ENCODE measurements around the gene TCP1.
"Not testable (repeated sequence)": the region's sequence is repeated elsewhere in the genome, so short reads cannot be mapped to it uniquely, and the experiment has no call there.

The TCP1 gene

DNA sequence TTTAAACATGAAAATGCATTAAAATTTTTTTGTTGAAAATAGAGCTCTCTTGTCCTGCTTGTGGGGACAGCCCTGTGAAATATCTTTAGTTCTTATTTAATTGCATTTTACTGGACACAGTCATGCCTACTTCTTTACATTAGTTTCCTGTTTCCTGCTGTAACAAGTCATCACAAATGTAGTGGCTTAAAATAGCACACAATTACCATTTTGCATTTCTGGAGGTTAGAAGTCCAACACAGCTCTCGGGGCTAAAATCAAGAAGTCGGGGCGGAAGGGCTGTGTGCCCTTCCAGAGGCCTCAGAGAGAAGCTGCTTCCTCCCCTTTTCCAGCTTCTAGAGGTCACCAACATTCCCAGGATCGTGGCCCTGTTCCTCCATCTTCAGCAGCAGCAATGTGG, 40.1 kb upstream of the TCP1 start:
- Histone ChIP-seq H3K36me3 (ENCODE audit: control insufficient read depth in 1 of 2, insufficient read depth in 2 of 2, low read length in 2 of 2) (no peaks in the 10 kb centered on the region), H3K4me1 (ENCODE audit: control insufficient read depth in 1 of 2, insufficient read depth in 2 of 2, low read length in 2 of 2) (no peaks in the 10 kb centered on the region), H3K27me3 (ENCODE audit: control insufficient read depth in 1 of 2, insufficient read depth in 2 of 2, low read length in 2 of 2) (no peaks in the 10 kb centered on the region), H3K9ac (ENCODE audit: low read depth in 1 of 2, low read length in 2 of 2) (no peak overlapping the region), H3K4me3 (ENCODE audit: low read depth in 1 of 2, low read length in 2 of 2) (no peak overlapping the region), H3K27ac (ENCODE audit: low read depth, low read length) (no peak overlapping the region), H3K9me3 (ENCODE audit: control insufficient read depth in 1 of 2, low read length in 2 of 2) (no peaks in the 10 kb centered on the region)

DNA sequence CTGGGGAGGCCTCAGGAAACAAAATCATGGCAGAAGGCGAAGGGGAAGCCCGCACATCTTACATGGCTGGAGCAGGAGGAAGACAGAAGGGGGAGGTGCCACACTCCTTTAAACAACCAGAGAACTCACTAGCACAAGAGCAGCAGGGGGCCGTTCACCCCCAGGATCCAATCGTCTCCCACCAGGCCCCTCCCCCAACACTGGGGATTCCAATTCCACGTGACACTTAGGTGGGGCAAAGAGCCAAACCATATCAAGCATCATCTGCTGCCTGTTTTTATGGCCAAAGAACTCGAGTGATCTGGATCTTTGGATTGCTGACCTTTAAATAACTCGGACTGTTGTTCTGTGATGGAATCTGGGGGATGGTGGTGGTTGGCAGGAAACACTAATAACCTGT, 38.7 kb upstream of the TCP1 start:
- Histone ChIP-seq H3K4me1 (ENCODE audit: control insufficient read depth in 1 of 2, insufficient read depth in 2 of 2, low read length in 2 of 2) (no peaks in the 10 kb centered on the region), H3K36me3 (ENCODE audit: control insufficient read depth in 1 of 2, insufficient read depth in 2 of 2, low read length in 2 of 2) (no peaks in the 10 kb centered on the region), H3K27me3 (ENCODE audit: control insufficient read depth in 1 of 2, insufficient read depth in 2 of 2, low read length in 2 of 2) (no peaks in the 10 kb centered on the region), H3K9ac (ENCODE audit: low read depth in 1 of 2, low read length in 2 of 2) (no peak overlapping the region), H3K4me3 (ENCODE audit: low read depth in 1 of 2, low read length in 2 of 2) (no peak overlapping the region), H3K27ac (ENCODE audit: low read depth, low read length) (no peak overlapping the region), H3K9me3 (ENCODE audit: control insufficient read depth in 1 of 2, low read length in 2 of 2) (no peaks in the 10 kb centered on the region)

DNA sequence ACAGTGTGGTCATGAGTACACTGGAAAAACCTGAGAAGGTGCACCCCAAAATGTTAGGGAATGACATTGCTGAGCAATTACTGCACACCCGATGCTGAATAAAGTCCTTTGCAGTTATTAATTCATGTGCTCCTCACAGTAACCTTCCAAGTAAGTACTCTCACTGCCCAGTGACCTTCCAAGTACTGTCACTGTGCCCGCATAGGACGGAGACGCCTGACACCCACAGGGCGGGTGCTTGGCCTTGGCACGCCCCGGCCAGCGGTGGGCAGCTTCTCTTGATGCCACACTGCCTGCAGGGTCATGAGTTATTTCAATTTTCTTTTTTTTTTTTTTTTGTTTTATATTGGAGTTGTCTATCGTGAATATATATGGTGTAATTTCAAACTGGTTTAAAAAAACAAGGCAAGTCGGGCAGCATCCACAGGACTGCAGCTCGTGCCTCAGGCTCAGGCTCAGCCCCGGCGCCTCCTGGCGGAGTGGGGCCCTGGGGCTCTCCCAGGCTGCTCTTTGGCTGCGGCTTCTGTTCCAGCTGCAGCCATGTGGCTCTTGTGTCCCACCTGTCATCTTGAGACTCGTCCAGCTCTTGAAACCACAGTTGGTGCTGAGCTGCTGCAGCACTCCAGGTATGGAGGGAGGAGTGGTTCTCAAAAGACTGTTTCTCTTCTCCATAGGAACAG, 37.7 kb upstream of the TCP1 start:
- Histone ChIP-seq H3K27me3 (ENCODE audit: control insufficient read depth in 1 of 2, insufficient read depth in 2 of 2, low read length in 2 of 2) (no peaks in the 10 kb centered on the region), H3K27ac (ENCODE audit: low read depth, low read length) (no peak overlapping the region), H3K36me3 (ENCODE audit: control insufficient read depth in 1 of 2, insufficient read depth in 2 of 2, low read length in 2 of 2) (no peaks in the 10 kb centered on the region), H3K9ac (ENCODE audit: low read depth in 1 of 2, low read length in 2 of 2) (no peak overlapping the region), H3K9me3 (ENCODE audit: control insufficient read depth in 1 of 2, low read length in 2 of 2) (no peaks in the 10 kb centered on the region), H3K4me1 (ENCODE audit: control insufficient read depth in 1 of 2, insufficient read depth in 2 of 2, low read length in 2 of 2) (no peaks in the 10 kb centered on the region), H3K4me3 (ENCODE audit: low read depth in 1 of 2, low read length in 2 of 2) (no peak overlapping the region)

DNA sequence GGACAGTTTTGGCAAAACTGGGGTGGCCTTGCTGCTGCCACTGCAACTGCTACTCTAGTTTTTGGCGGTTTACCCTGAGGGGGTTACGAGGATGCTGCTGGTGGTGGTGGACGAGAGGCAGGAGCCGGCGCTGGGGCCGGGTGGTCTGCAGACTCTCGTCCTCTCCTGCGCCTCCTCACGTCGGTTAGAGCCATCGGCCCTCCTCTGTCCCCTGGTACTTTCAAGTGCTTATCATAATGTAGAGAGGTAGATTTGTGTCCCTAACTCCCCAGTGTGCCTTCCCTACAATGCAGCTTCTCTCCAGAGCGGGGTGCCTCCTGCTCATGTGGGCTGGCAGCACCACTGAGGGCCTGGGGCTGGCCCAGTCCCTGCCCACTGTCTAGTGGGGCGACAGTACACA, 36.6 kb upstream of the TCP1 start:
- Histone ChIP-seq H3K27ac (ENCODE audit: low read depth, low read length) (no peak overlapping the region), H3K4me1 (ENCODE audit: control insufficient read depth in 1 of 2, insufficient read depth in 2 of 2, low read length in 2 of 2) (no peaks in the 10 kb centered on the region), H3K4me3 (ENCODE audit: low read depth in 1 of 2, low read length in 2 of 2) (no peak overlapping the region), H3K27me3 (ENCODE audit: control insufficient read depth in 1 of 2, insufficient read depth in 2 of 2, low read length in 2 of 2) (no peaks in the 10 kb centered on the region), H3K36me3 (ENCODE audit: control insufficient read depth in 1 of 2, insufficient read depth in 2 of 2, low read length in 2 of 2) (no peaks in the 10 kb centered on the region), H3K9me3 (ENCODE audit: control insufficient read depth in 1 of 2, low read length in 2 of 2) (no peaks in the 10 kb centered on the region), H3K9ac (ENCODE audit: low read depth in 1 of 2, low read length in 2 of 2) (no peak overlapping the region)

DNA sequence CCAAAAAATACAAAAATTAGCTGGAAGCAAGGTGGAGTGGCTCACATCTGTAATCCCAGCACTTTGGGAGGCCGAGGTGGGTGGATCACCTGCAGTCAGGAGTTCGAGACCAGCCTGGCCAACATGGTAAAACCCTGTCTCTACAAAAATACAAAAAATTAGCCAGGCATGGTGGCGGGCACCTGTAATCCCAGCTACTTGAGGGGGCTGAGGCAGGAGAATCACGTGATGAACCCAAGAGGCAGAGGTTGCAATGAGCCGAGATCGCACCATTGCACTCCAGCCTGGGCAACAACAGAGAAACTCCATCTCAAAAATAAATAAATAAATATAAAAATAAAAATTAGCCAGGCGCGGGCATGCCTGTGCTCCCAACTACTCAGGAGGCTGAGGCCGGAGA, 35.3 kb upstream of the TCP1 start:
- H3K9me3 ChIP-seq (ENCODE audit: control insufficient read depth in 1 of 2, low read length in 2 of 2); H3K9ac ChIP-seq (ENCODE audit: low read depth in 1 of 2, low read length in 2 of 2); H3K36me3 ChIP-seq (ENCODE audit: control insufficient read depth in 1 of 2, insufficient read depth in 2 of 2, low read length in 2 of 2); H3K27ac ChIP-seq (ENCODE audit: low read depth, low read length); H3K4me3 ChIP-seq (ENCODE audit: low read depth in 1 of 2, low read length in 2 of 2); H3K27me3 ChIP-seq (ENCODE audit: control insufficient read depth in 1 of 2, insufficient read depth in 2 of 2, low read length in 2 of 2); H3K4me1 ChIP-seq (ENCODE audit: control insufficient read depth in 1 of 2, insufficient read depth in 2 of 2, low read length in 2 of 2): not testable (repeated sequence)

DNA sequence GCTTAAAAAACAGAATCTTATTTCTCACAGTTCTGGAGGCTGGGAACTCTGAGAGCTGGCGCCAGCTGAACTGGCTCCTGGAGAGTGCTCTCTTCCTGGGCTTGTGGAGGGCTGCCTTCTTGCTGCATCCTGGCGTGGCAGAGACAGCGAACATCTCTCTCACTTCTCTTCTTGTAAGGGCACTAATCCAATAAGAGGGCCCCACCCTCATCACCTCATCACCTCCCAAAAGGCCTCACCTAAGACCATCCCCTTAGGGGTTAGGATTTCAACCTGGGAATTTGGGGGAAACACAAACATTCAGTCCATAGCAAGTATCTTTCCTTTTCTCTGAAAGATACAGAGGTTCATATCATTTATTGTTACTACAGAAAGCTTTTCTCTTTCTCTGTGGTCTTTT, 34.6 kb upstream of the TCP1 start:
- no peaks in the 10 kb centered on the region for H3K27me3 ChIP-seq (ENCODE audit: control insufficient read depth in 1 of 2, insufficient read depth in 2 of 2, low read length in 2 of 2)
- H3K36me3 ChIP-seq (ENCODE audit: control insufficient read depth in 1 of 2, insufficient read depth in 2 of 2, low read length in 2 of 2) = no peaks in the 10 kb centered on the region
- no peaks in the 10 kb centered on the region for H3K4me1 ChIP-seq (ENCODE audit: control insufficient read depth in 1 of 2, insufficient read depth in 2 of 2, low read length in 2 of 2)
- H3K27ac ChIP-seq (ENCODE audit: low read depth, low read length) = no peak overlapping the region
- no peak overlapping the region for H3K9ac ChIP-seq (ENCODE audit: low read depth in 1 of 2, low read length in 2 of 2)
- no peaks in the 10 kb centered on the region for H3K9me3 ChIP-seq (ENCODE audit: control insufficient read depth in 1 of 2, low read length in 2 of 2)
- no peak overlapping the region for H3K4me3 ChIP-seq (ENCODE audit: low read depth in 1 of 2, low read length in 2 of 2)

DNA sequence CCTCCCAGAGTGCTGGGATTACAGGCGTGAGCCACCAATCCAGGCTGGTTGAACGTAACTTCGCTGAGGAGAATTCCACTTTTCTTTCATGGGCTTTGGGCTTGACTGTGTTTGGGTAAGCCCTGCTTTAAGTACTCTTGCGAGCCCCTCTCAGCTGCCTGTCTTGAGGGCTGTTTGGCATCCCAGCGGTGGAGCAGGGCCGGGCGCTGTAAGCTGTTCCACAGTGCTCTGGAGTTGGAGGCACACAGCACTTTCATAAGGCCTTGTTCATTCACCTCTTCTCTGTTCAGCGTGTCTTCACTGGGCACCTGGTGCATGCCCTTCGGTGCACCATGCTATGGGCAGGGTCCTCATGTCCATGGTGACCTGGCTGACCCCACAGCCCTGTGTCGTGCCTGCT, 32.3 kb upstream of the TCP1 start:
- H3K4me1 ChIP-seq (ENCODE audit: control insufficient read depth in 1 of 2, insufficient read depth in 2 of 2, low read length in 2 of 2) = no peaks in the 10 kb centered on the region
- H3K27me3 ChIP-seq (ENCODE audit: control insufficient read depth in 1 of 2, insufficient read depth in 2 of 2, low read length in 2 of 2) = no peaks in the 10 kb centered on the region
- no peak overlapping the region for H3K27ac ChIP-seq (ENCODE audit: low read depth, low read length)
- no peak overlapping the region for H3K9ac ChIP-seq (ENCODE audit: low read depth in 1 of 2, low read length in 2 of 2)
- H3K9me3 ChIP-seq (ENCODE audit: control insufficient read depth in 1 of 2, low read length in 2 of 2) = no peaks in the 10 kb centered on the region
- no peaks in the 10 kb centered on the region for H3K36me3 ChIP-seq (ENCODE audit: control insufficient read depth in 1 of 2, insufficient read depth in 2 of 2, low read length in 2 of 2)
- no peak overlapping the region for H3K4me3 ChIP-seq (ENCODE audit: low read depth in 1 of 2, low read length in 2 of 2)

DNA sequence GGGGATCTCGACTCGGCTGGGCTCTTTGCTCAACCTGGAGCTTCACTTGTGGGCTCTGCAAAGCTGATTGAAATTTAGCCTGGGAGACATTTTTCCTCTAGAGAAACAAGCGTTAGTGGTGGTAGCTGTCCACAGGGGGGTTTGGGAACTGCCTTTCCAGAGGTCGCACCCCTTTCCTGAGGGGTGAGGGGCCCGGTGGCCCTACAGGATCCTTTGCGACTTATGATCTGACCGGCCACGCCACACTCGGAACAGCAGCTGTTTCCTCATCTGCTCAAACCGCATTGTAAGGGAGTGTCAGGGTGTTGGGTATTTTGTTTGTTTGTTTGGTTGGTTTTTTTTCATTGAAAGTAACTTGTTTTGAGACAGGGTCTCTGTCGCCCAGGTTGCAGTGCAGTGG, 31.7 kb upstream of the TCP1 start:
- H3K9me3 ChIP-seq (ENCODE audit: control insufficient read depth in 1 of 2, low read length in 2 of 2) = no peaks in the 10 kb centered on the region
- H3K4me1 ChIP-seq (ENCODE audit: control insufficient read depth in 1 of 2, insufficient read depth in 2 of 2, low read length in 2 of 2) = no peaks in the 10 kb centered on the region

DNA sequence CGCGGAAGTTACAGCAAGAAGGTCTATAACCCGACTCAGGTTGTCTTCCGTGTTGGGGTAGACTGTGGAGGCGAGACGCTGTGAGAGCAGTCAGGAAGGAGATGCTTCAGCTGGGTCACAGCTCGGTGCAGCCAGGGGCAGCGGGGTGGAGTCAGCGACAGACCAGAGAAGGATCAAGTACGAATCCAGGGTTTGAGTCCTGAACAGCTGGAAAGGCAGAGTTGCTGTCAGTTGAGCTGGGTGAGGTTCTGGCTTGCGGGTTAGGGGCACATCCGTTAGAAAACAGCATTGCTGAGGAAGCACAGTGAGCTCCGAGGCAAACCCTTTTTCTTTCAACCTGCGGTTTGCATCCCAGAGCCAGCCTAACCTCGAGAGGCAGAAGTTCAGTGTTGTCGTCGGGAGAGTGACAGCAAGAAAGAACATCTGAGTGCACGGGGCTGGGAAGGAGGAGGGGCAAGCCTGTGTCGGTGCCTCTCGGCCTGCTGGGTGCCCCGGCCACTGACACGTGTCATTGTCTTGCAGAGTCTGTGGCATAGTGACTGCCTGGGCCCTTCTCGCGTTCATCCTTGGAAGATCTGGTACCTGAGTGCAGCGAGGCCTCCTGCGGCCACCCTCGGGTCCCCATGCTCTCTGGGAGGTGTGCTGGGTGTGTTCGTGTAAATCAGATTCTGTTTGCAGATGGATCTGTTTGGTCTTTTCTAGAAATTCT, 30.7 kb upstream of the TCP1 start:
- Histone ChIP-seq H3K9ac (ENCODE audit: low read depth in 1 of 2, low read length in 2 of 2) (no peak overlapping the region), H3K4me3 (ENCODE audit: low read depth in 1 of 2, low read length in 2 of 2) (peak overlapping the region in 1 of 2 donors; percentile 36), H3K36me3 (ENCODE audit: control insufficient read depth in 1 of 2, insufficient read depth in 2 of 2, low read length in 2 of 2) (no peaks in the 10 kb centered on the region), H3K27me3 (ENCODE audit: control insufficient read depth in 1 of 2, insufficient read depth in 2 of 2, low read length in 2 of 2) (no peaks in the 10 kb centered on the region), H3K9me3 (ENCODE audit: control insufficient read depth in 1 of 2, low read length in 2 of 2) (no peaks in the 10 kb centered on the region), H3K27ac (ENCODE audit: low read depth, low read length) (no peak overlapping the region), H3K4me1 (ENCODE audit: control insufficient read depth in 1 of 2, insufficient read depth in 2 of 2, low read length in 2 of 2) (no peaks in the 10 kb centered on the region)

More for the DNA sequence above, 31.7 kb upstream of the TCP1 start:
- H3K4me3 ChIP-seq (ENCODE audit: low read depth in 1 of 2, low read length in 2 of 2) = no peak overlapping the region
- no peaks in the 10 kb centered on the region for H3K27me3 ChIP-seq (ENCODE audit: control insufficient read depth in 1 of 2, insufficient read depth in 2 of 2, low read length in 2 of 2)
- H3K9ac ChIP-seq (ENCODE audit: low read depth in 1 of 2, low read length in 2 of 2) = no peak overlapping the region
- no peak overlapping the region for H3K27ac ChIP-seq (ENCODE audit: low read depth, low read length)
- no peaks in the 10 kb centered on the region for H3K36me3 ChIP-seq (ENCODE audit: control insufficient read depth in 1 of 2, insufficient read depth in 2 of 2, low read length in 2 of 2)

DNA sequence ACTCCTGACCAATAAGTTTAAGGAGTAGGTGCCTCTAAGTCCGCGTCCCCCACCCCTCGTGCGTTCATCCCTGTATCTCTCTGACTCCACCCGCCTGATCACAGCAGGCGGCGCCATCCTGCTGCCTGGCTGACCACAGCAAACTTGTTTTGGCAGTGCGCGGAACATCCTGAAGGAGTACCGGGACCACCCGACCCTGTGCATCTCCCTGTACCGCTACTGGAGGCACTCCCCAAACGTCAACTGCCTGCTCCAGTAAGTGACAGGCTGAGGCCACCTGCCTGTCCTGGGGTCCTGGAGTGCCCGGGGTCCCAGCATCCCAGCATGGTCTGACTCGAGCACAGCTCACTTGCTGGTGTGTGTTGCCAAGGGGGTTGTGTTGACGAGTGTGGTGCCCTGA, 29.7 kb upstream of the TCP1 start:
- H3K27me3 ChIP-seq (ENCODE audit: control insufficient read depth in 1 of 2, insufficient read depth in 2 of 2, low read length in 2 of 2) = no peaks in the 10 kb centered on the region
- no peak overlapping the region for H3K4me3 ChIP-seq (ENCODE audit: low read depth in 1 of 2, low read length in 2 of 2)
- no peaks in the 10 kb centered on the region for H3K36me3 ChIP-seq (ENCODE audit: control insufficient read depth in 1 of 2, insufficient read depth in 2 of 2, low read length in 2 of 2)
- no peaks in the 10 kb centered on the region for H3K9me3 ChIP-seq (ENCODE audit: control insufficient read depth in 1 of 2, low read length in 2 of 2)
- no peak overlapping the region for H3K27ac ChIP-seq (ENCODE audit: low read depth, low read length)
- no peaks in the 10 kb centered on the region for H3K4me1 ChIP-seq (ENCODE audit: control insufficient read depth in 1 of 2, insufficient read depth in 2 of 2, low read length in 2 of 2)
- H3K9ac ChIP-seq (ENCODE audit: low read depth in 1 of 2, low read length in 2 of 2) = no peak overlapping the region
